ENCODE data around the gene SPATS1. TPM values are rescaled to one million over a fixed set of nuclear protein-coding genes. Genes with fewer than 3 reads are reported as not detected.
A peak's percentile ranks its signal among the peaks of the same experiment; 100 is the strongest.

The SPATS1 gene
- polyA plus RNA-seq, 2 of the 4 experiments (the other 2 are of a cell fraction): not detected

DNA sequence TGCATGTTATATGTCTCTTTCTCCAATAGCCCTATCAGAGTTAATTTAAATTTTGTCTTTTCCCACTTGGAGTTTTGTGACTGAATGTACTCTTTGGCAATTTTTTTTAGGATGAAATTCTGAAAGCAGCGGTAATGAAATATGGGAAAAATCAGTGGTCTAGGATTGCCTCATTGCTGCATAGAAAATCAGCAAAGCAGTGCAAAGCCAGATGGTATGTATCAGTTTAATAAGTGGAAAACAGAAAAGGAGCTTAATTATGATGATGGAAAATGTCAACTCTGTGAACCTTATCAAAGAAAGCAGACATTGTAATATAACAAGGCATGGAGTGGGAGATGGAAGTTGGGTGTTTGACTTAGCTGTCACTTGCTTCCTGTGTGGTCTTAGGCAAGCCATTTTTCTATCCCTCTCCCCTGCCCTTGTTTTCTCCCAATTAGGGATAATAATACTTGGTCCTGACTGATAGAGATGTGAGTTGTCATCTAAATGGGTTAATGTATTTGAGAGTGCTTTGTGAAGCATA, 47.8 kb downstream of the SPATS1 start:
- ChIA-PET POLR2A (no interaction called here), CTCF (interaction anchor here (0.8 kb wide), 1 partner anchor 9 kb away, joined by 3 read pairs; no protein-coding TSS in a partner anchor)
- Histone ChIP-seq H3K27ac (no peak overlapping the region), H3K4me1 (peaks cover 25% of the 10 kb centered on the region), H3K9me3 (no peaks in the 10 kb centered on the region), H3K4me3 (no peak overlapping the region), H3K4me2 (peak overlapping the region; percentile 94; the same call in 1 of the 3 replicates)
- TF ChIP-seq POLR2A (IDR thresholded peaks at IDR 0.05; ENCODE audit: low read length) (no peak), ZC3H11A (IDR thresholded peaks at IDR 0.05) (no peak), MAFK (IDR thresholded peaks at IDR 0.05; ENCODE audit: partially characterized antibody) (no peak), CEBPB (IDR thresholded peaks at IDR 0.05) (no peak), ESRRA (IDR thresholded peaks at IDR 0.05; ENCODE audit: borderline replicate concordance, low read length) (no peak), CBX2 (IDR thresholded peaks at IDR 0.05; ENCODE audit: borderline replicate concordance, low read depth) (no peak), RFX5 (IDR thresholded peaks at IDR 0.05) (no peak), RNF2 (IDR thresholded peaks at IDR 0.05; ENCODE audit: borderline replicate concordance, low read depth) (no peak), EHMT2 (IDR thresholded peaks at IDR 0.05; ENCODE audit: low read depth) (no peak), NFE2L2 (conservative IDR thresholded peaks at IDR 0.05; ENCODE audit: low read length) (no peak), HOXB5 (CRISPR knock-in tag; IDR thresholded peaks at IDR 0.05) (no peak), SREBF2 (IDR thresholded peaks at IDR 0.05) (no peak)
- ATAC-seq: no peak
- whole genome bisulfite sequencing (ENCODE audit: missing lambda C conversion rate): 87% methylated on average over 1 of the region's 1 CpG
- FAIRE-seq: no peak
- DNase-seq (ENCODE audit: low read depth in 1 of 2, low spot score in 1 of 2): no peak

Other genes starting within 250 kb of the SPATS1 start
- gene MRPL14, start 215.2 kb upstream of the SPATS1 start, polyA plus RNA-seq (2011; rRNA removed): 47.1 and 48.2 TPM in 2 replicates
- gene MRPL14, start 215.2 kb upstream of the SPATS1 start, polyA plus RNA-seq (2017; fragmentation: RNase III; extraction: RNeasy Plus Mini Kit Qiagen cat#74134 plus additional on column Dnase treatment): 55.3 to 56.5 TPM (median 56.3 TPM) in 3 replicates
- gene TMEM63B, start 215.1 kb upstream of the SPATS1 start, polyA plus RNA-seq (2011; rRNA removed): 24.0 and 25.4 TPM in 2 replicates
- gene TMEM63B, start 215.1 kb upstream of the SPATS1 start, polyA plus RNA-seq (2017; fragmentation: RNase III; extraction: RNeasy Plus Mini Kit Qiagen cat#74134 plus additional on column Dnase treatment): 18.3 to 22.2 TPM (median 21.6 TPM) in 3 replicates
- gene CAPN11, start 183.8 kb upstream of the SPATS1 start, polyA plus RNA-seq (2011; rRNA removed): 0.10 and 0.25 TPM in 2 replicates
- gene CAPN11, start 183.8 kb upstream of the SPATS1 start, polyA plus RNA-seq (2017; fragmentation: RNase III; extraction: RNeasy Plus Mini Kit Qiagen cat#74134 plus additional on column Dnase treatment): 0.09 TPM in 1 of 3 replicates, not detected in the others
- not detected in 2 replicates for gene MYMX, start 125.7 kb upstream of the SPATS1 start, polyA plus RNA-seq (2011; rRNA removed)
- gene MYMX, start 125.7 kb upstream of the SPATS1 start, polyA plus RNA-seq (2017; fragmentation: RNase III; extraction: RNeasy Plus Mini Kit Qiagen cat#74134 plus additional on column Dnase treatment): not detected in 3 replicates
- gene SLC29A1, start 119.1 kb upstream of the SPATS1 start, polyA plus RNA-seq (2011; rRNA removed): 72.3 and 80.0 TPM in 2 replicates
- 45.6 to 49.1 TPM (median 47.1 TPM) in 3 replicates for gene SLC29A1, start 119.1 kb upstream of the SPATS1 start, polyA plus RNA-seq (2017; fragmentation: RNase III; extraction: RNeasy Plus Mini Kit Qiagen cat#74134 plus additional on column Dnase treatment)
- 1,080 and 1,155 TPM in 2 replicates for gene HSP90AB1, start 95.5 kb upstream of the SPATS1 start, polyA plus RNA-seq (2011; rRNA removed)
- gene HSP90AB1, start 95.5 kb upstream of the SPATS1 start, polyA plus RNA-seq (2017; fragmentation: RNase III; extraction: RNeasy Plus Mini Kit Qiagen cat#74134 plus additional on column Dnase treatment): 1,076 to 1,211 TPM (median 1,136 TPM) in 3 replicates
- 44.5 and 61.4 TPM in 2 replicates for gene SLC35B2, start 85.1 kb upstream of the SPATS1 start, polyA plus RNA-seq (2011; rRNA removed)
- 38.7 to 45.6 TPM (median 45.5 TPM) in 3 replicates for gene SLC35B2, start 85.1 kb upstream of the SPATS1 start, polyA plus RNA-seq (2017; fragmentation: RNase III; extraction: RNeasy Plus Mini Kit Qiagen cat#74134 plus additional on column Dnase treatment)
- gene NFKBIE, start 77.1 kb upstream of the SPATS1 start, polyA plus RNA-seq (2011; rRNA removed): 6.2 and 6.3 TPM in 2 replicates
- gene NFKBIE, start 77.1 kb upstream of the SPATS1 start, polyA plus RNA-seq (2017; fragmentation: RNase III; extraction: RNeasy Plus Mini Kit Qiagen cat#74134 plus additional on column Dnase treatment): 5.6 to 9.1 TPM (median 6.0 TPM) in 3 replicates
- gene TMEM151B, start 72.2 kb upstream of the SPATS1 start, polyA plus RNA-seq (2011; rRNA removed): 0.01 TPM in 1 of 2 replicates, not detected in the other
- gene TMEM151B, start 72.2 kb upstream of the SPATS1 start, polyA plus RNA-seq (2017; fragmentation: RNase III; extraction: RNeasy Plus Mini Kit Qiagen cat#74134 plus additional on column Dnase treatment): 0.01 to 0.03 TPM in 2 of 3 replicates, not detected in the other
- gene AARS2, start 29.3 kb upstream of the SPATS1 start, polyA plus RNA-seq (2011; rRNA removed): 4.0 and 4.3 TPM in 2 replicates
- 6.2 to 6.8 TPM (median 6.6 TPM) in 3 replicates for gene AARS2, start 29.3 kb upstream of the SPATS1 start, polyA plus RNA-seq (2017; fragmentation: RNase III; extraction: RNeasy Plus Mini Kit Qiagen cat#74134 plus additional on column Dnase treatment)
- gene CDC5L, start 45.1 kb downstream of the SPATS1 start, polyA plus RNA-seq (2011; rRNA removed): 14.4 and 20.5 TPM in 2 replicates
- 12.6 to 13.0 TPM (median 12.8 TPM) in 3 replicates for gene CDC5L, start 45.1 kb downstream of the SPATS1 start, polyA plus RNA-seq (2017; fragmentation: RNase III; extraction: RNeasy Plus Mini Kit Qiagen cat#74134 plus additional on column Dnase treatment)